Mucosa of descending colon (tissue), 3 donors: Measurements from ENCODE around the gene TNFRSF12A. TPM values are rescaled to one million over a fixed set of nuclear protein-coding genes. Genes with fewer than 3 reads are reported as not detected.

ENCODE experiments used
- ATAC-seq: fragments of 200-7000 bp; cut with Tn5 transposase; one replicate; pipeline ENCODE4 v1.9.1; 2020; ENCODE audit warnings: mild to moderate bottlenecking, moderate library complexity
- DNase-seq, 3 donors: peaks; one replicate each; pipeline ENCODE4 v3.0.0-alpha.2; 2020
- H3K36me3 ChIP-seq: fragments of 200-600 bp; one replicate; pipeline ENCODE4 v1.8.0; 2021; ENCODE audit warnings: low read depth, mild to moderate bottlenecking
- H3K4me1 ChIP-seq: fragments of 200-600 bp; one replicate; pipeline ENCODE4 v1.8.0; 2021; ENCODE audit warnings: low read depth, mild to moderate bottlenecking
- H3K4me3 ChIP-seq: fragments of 200-600 bp; one replicate; pipeline ENCODE4 v1.8.0; 2021; ENCODE audit warnings: mild to moderate bottlenecking
- H3K9me3 ChIP-seq: fragments of 200-600 bp; one replicate; pipeline ENCODE4 v1.8.0; 2021; ENCODE audit warnings: mild to moderate bottlenecking
- intact Hi-C, 2 donors: fragments of 100-400 bp; cut with DNase I in 1 of 2; cut with micrococcal nuclease in 1 of 2; formaldehyde crosslinking; loops; one replicate each; pipeline versions ENCODE4 v1.11.0 to v1.11.1; 2022; cut with DNase I, micrococcal nuclease
- total RNA-seq, 3 donors: library from RNA; stranded (reverse); fragmentation: NEBNext Ultra II Directional in 2 of 3; extraction: Animal tissue kit (Norgen Biotek cat#: 25700) in 2 of 3; gene quantifications; one replicate each; pipeline versions ENCODE4 v1.2.1 to v1.2.4, GENCODE V29; 2021 to 2023
- TF ChIP-seq, protein P1 (sequence below): fragments of 200-600 bp; IDR thresholded peaks from one replicate; pipeline ENCODE4 v1.8.0; 2022; ENCODE audit warnings: antibody characterized with exemption, mild to moderate bottlenecking
- donor health status: DM: no; HTN: no; CAD: no; lungs with moderate emphysema.
- donor health status: DM: no; HTN: no; CAD: no.
- donor health status: DM: no; HTN: yes; CAD: no.

TNFRSF12A gene
- total RNA-seq, 3 donors from 2014 or later = 5.4 to 8.6 (median 6.7) TPM

DNA sequence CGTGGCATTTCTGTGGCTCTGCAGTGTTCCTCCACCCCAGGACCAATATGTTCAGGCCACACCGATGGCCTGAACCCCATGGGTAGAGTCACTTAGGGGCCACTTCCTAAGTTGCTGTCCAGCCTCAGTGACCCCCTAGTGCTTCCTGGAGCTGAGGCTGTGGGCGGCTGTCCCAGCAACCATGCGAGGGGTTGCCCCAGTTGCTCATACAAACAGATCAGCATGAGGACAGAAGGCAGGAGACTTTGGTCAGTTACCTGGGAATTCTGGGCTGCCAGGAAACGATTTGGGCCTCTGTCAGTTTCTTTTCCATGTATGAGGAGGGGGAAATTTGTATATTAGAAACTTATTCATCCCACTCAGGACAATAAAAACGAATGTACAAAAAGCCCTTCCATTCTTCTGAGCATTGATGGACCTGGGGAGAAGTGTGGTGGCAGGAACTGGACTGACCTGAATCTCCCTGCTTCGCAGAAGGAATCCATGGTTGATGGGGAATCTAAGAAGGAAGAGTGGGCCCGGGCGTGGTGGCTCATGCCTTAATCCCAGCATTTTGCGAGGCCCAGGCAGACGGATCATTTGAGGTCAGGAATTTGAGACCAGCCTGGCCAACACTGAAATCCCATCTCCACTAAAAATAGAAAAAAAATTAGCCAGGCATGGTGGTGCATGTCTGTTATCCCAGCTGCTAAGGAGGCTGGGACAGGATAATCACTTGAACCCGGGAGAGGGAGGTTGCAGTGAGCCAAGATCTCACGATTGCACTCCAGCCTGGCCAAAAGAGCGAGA is 40.4 kb downstream of the TNFRSF12A start:
- ATAC-seq = no peak
- peaks cover 36% of the 10 kb centered on the region for H3K4me1 ChIP-seq
- no peaks in the 10 kb centered on the region for H3K36me3 ChIP-seq
- H3K9me3 ChIP-seq = no peaks in the 10 kb centered on the region
- intact Hi-C loops = no loop called here
- DNase-seq = peak in 2 of 3 donors; percentile 27 to 29
- TF ChIP-seq, protein P1, sequence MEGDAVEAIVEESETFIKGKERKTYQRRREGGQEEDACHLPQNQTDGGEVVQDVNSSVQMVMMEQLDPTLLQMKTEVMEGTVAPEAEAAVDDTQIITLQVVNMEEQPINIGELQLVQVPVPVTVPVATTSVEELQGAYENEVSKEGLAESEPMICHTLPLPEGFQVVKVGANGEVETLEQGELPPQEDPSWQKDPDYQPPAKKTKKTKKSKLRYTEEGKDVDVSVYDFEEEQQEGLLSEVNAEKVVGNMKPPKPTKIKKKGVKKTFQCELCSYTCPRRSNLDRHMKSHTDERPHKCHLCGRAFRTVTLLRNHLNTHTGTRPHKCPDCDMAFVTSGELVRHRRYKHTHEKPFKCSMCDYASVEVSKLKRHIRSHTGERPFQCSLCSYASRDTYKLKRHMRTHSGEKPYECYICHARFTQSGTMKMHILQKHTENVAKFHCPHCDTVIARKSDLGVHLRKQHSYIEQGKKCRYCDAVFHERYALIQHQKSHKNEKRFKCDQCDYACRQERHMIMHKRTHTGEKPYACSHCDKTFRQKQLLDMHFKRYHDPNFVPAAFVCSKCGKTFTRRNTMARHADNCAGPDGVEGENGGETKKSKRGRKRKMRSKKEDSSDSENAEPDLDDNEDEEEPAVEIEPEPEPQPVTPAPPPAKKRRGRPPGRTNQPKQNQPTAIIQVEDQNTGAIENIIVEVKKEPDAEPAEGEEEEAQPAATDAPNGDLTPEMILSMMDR = no peak
- H3K4me3 ChIP-seq = no peak overlapping the region

- Histone ChIP-seq H3K4me3 (no peak overlapping the region), H3K36me3 (no peaks in the 10 kb centered on the region), H3K4me1 (peaks cover 38% of the 10 kb centered on the region), H3K9me3 (no peaks in the 10 kb centered on the region)
- TF ChIP-seq, protein P1 = no peak
- DNase-seq (peak in 1 of 3 donors; percentile 2), ATAC-seq (no peak)
- intact Hi-C loops = no loop called here
Observed at GRCh38 chr16:3062553-3062952, 42.4 kb downstream of the TNFRSF12A start.

DNA sequence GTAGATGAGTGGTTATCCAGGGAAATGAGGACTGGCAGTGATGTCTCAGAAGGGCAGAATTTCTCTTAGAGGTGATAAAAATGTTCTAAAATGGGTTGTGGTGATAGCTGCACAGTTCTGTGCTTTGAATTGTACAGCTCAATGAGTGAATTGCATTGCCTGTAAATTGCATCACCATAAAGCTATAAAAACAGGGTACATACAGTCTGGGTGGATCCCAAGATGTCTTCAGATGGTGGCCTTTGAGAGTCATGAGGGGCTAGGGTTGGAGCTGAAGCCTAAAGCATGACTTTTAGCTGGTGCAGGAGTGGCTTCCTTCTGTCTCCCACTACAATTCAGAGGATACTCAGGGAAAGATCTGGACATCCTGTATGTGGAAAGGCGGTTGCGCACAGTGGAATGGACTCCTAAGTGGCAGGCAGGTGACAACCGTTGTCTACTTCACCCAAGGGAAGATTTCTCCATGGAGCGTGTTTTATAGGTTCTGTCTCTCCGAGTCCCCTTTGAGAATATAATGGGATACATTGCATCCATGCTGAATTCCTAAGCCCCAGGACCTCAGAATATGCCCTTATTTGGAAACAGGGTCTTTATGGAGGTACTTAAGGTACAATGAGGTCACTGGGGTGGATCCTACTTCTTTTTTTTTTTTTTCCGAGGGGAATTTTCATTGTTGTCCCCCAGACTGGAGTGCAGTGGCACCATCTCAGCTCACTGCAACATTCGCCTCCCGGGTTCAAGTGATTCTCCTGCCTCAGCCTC is 43.6 kb downstream of the TNFRSF12A start:
- ATAC-seq (peak; percentile 15), DNase-seq (peak in 2 of 3 donors; percentile 14 to 33)
- Histone ChIP-seq H3K9me3 (no peaks in the 10 kb centered on the region), H3K4me1 (peaks cover 42% of the 10 kb centered on the region), H3K36me3 (no peaks in the 10 kb centered on the region), H3K4me3 (no peak overlapping the region)
- intact Hi-C loops = no loop called here
- TF ChIP-seq, protein P1 = no peak

DNA sequence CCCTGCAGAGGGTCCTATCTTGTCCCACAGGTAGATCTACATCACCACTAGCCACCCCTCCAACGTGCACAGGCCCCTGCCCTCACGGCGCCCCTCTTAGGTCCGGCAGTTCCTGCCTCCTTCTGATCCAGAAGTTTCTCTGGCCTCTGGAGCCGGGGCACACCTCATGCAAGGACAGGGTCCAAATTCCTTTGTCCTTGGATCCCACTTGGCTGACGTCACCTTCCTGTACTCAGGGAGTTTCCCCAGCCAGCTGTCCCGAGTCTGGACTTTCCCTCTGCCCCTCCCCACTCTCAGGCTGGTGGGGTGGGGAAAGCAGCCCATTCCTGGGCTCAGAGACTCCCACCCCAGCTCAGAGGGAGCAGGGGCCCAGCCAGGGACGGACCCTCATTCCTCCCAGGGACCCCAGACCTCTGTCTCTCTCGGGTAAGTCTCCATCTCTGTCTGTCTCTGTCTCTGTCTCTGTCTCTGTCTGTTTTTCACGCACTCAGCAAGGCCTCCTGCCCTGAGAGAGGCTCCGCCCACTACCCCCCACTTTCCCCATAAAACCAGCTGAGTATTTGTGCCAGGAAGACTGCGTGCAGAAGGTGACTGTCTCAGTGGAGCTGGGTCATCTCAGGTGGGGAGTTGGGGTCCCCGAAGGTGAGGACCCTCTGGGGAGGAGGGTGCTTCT is 45.0 kb downstream of the TNFRSF12A start, which contains the start of gene IL32:
TSS of gene IL32 (plus strand) at position 572 of the 673 bp plus-strand sequence. CDS start 172 bp downstream, outside the sequence.
- peak within 1 kb of the TSS; percentile 4 for H3K4me3 ChIP-seq
- ATAC-seq (peak; percentile 90), DNase-seq (peak; percentile 80 to 87 (median 84))
- H3K9me3 ChIP-seq = no peaks in the 10 kb centered on the region
- TF ChIP-seq, protein P1 = no peak
- H3K4me1 ChIP-seq = peaks cover 36% of the 10 kb centered on the region
- H3K36me3 ChIP-seq = no peaks in the 10 kb centered on the region
- intact Hi-C loops = no loop called here

DNA sequence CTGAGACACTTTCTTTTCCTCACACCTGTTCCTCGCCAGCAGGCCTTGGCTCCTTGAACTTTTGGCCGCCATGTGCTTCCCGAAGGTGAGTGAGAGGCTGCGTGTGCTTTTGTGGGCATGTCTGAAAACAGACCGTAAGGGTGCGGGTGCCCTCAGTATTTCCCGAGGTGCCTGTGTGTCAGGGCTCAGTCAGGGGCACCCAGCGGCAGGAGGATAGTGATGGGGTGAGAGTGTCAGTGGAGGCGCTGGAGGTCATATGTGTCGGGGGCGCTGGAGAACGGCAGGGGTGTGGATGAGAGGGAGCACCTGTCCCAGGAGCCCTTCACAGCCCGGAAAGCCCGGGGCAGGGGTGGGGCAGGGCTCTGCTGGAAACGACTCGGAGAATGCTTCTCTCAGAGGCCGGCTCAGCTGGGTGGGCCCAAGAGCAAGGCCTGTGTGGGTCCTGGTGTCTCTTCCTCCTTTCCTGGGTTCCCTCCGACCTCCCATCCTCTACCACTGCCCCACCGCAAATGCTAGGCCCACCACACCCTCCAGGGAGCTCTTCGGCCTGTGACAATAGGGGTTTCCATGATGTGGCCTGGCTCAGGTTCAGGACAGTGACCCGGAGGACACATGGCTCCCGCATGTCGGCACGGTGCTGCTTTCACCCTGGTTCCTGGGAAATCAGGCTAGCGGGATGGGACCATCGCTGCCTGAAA is 45.7 kb downstream of the TNFRSF12A start:
- Histone ChIP-seq H3K4me1 (peaks cover 36% of the 10 kb centered on the region), H3K9me3 (no peaks in the 10 kb centered on the region), H3K4me3 (peak overlapping the region; percentile 4), H3K36me3 (no peaks in the 10 kb centered on the region)
- intact Hi-C loops = no loop called here
- TF ChIP-seq, protein P1 = no peak
- ATAC-seq = peak; percentile 32
- DNase-seq = peak; percentile 41 to 68 (median 63)
